Left renal cortex interstitium (tissue), 4 donors: ENCODE data around the gene ESPNL. TPM values are rescaled to one million over a fixed set of nuclear protein-coding genes. Genes with fewer than 3 reads are reported as not detected.

Experiments
- DNase-seq, 4 donors: peaks; one replicate each; pipeline ENCODE4 v3.0.0-alpha.2; 2013; ENCODE audit warnings: low read depth in 4 of 4, low spot score in 2 of 4, missing footprints in 1 of 4
- polyA plus RNA-seq, 4 donors: library from polyadenylated mRNA; unstranded; fragments of 120-200 nt; gene quantifications; one replicate each; pipeline ENCODE4 v1.2.1, GENCODE V29; 2013; ENCODE audit not compliant: insufficient read length in 4 of 4

The ESPNL gene
- polyA plus RNA-seq, 4 donors = 0.25 to 3.0 (median 2.1) TPM

- no peak for DNase-seq
Observed at GRCh38 chr2:238069877-238070276, 30.3 kb upstream of the ESPNL start.

DNA sequence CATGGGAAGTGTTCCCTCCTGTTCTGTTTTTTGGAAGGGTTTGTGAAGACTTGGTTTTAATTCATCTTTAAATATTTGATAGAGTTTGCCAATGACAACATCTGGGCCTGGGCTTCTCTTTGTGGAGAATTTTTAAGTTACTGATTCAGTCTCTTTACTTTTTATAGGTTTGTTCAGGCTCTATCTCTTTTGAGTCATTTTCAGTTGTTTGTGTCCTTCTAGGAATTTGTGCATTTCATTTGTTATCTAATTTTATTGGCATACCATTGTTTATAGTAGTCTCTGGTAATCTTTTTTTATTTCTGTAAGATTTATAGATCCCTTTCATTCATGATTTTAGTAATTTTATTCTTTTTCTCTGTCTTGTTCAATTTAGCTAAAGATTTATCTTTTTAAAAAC lies 24.7 kb upstream of the ESPNL start:
- no peak for DNase-seq

DNA sequence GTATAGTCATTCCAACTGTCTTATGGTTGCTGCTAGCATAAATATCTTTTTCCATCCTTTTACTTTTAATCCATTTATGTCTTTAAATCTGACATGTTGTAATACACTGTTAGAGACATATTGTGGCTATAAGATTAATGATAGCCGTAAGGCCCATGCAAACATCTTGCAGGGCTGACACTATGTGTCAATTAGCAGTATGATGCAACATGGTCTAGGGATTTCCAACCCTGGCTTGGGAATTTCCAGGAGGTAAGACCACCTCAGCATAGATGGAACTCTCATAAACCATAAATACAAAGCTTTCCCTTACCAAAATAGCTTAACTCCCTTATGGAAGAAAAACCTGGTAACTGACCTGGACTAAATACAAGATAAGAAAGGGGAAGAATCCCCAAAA lies 22.8 kb upstream of the ESPNL start:
- DNase-seq = no peak

DNA sequence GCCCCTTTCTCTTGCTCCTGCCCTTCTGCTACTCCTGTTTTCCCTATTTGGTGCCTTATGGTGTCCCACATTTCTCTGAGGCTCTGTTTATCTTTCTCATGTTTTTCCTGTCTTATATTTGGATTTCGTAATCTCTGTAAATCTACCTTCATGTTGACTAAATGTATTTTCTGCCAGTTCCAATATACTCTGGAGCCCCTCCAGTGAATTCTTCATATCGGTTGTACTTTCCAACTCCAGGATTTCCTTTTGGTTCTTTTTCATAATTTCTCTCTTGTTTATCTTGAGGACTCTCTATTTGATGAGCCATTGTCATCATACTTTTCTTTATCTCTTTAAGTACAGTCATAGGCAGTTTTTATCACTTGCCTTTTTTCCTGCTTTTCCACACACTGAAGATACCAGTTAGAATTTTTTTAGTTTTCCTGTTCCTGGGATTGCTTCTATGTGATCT lies 20.2 kb upstream of the ESPNL start:
- DNase-seq = no peak

DNA sequence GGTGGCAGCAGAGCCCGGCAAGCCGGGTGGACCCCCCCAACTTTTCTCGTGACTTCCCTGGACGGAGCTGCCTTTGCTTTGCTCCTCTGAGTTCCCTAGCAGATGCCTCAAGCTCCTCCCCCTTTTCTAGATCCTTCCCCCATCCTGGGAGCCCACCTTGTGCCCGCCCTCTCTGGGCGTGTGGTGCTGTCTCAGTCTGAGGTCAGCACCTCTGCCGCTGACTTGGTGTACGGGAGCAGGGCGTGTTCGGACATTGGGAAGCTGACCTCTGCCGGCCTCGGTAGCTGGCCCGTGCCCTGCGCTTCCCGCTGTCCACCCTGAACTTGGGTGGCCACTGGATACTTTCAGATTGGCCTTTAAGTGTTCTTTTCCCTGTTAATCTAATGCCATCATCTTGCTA lies 19.6 kb upstream of the ESPNL start:
- DNase-seq = no peak

DNA sequence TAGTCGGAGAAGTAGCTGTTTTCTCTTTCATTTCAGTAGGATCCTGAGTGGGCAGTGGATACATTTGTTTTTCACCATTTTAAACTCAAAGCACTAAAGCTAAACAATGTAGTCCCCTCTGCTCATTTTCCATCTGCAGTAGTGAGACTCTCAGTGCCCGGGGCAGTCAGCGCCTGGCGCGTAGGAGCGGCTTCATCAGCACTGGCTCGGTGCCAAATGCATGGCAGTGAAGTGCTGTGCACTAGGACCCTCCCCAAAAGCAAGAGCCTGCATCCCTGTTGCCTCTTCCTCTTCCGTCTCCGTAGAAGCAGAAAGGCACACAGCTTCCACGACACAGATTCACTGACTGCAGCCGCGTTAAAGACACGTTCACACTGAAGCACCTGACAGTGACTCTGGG lies 19.0 kb upstream of the ESPNL start:
- no peak for DNase-seq

DNA sequence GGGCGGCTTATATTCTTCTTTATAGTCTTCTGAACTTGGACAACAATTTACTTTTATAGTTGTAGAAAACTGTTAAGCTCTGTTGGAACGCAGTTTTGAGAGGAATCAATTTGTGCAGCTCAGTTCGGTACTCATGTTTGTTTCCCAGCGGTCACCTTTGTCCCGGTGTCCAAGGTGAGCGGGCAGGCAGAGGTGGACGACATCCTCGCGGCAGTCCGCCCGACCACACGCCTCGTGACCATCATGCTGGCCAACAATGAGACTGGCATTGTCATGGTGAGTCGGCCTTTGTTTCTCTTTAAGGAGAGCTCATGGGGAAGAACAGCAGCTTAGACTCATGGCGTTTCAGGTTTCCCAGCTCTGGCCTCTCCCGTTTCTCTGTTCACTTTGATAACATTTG lies 18.6 kb upstream of the ESPNL start:
- no peak for DNase-seq

DNA sequence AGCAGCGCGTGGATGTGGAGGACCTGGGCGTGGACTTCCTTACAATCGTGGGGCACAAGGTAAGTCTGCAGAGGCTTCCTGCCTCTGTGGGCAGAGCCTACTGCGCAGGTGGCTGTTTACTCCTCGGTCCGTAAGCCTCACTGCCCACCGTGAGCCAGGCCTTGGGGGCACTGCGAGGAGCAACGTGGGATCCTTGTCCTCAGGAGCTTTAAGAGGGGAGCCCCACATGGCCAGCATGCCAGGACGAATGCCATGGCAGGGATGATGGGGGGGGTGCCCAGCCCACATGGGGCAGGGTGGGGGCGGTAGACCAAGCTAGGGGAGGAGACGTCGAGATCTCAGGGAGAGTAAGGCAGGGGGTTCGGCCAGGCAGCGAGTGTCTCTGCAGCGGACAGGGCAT lies 18.0 kb upstream of the ESPNL start:
- DNase-seq = no peak

- no peak for DNase-seq
Observed at GRCh38 chr2:238082827-238083226, 17.3 kb upstream of the ESPNL start.

DNA sequence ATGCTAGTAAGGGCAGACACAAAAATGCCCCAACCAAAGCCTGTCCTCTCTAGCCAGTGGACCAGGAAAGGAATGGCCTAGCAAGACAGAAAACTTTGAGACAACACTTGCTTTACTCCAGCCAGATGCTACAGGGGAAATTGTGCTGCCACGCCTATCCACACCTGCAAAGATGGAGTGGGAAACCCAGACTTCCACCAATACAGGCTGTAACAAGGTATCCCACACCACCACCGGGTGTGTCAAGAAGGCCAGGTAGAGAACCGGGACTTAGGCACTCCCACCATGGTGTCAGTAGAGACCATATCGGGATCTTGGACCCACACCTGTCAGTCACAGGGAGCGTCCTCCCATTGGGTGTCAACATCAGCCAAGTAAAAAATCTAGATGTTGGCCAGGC lies 16.2 kb upstream of the ESPNL start:
- no peak for DNase-seq

GRCh38 chr2:238084761-238085160 lies 15.4 kb upstream of the ESPNL start:
- no peak for DNase-seq

DNA sequence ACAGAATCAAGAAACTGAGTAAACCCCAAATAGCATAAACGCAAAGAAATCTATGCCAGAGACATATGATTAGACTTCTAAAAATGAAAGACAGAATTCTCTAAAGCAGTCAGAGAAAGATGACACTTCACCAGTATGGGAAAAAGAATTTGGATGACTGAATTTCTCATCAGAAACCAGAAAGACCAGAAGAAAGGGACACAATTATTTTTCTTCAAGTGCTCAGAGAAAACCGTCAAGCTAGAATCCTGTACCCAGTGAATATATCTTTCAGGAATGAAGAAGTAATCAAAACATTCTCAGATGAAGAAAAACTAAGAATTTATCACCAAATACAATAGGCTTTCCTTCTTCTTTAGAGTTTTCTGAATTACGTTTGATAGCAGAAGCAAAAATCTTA lies 14.2 kb upstream of the ESPNL start:
- no peak for DNase-seq

- no peak for DNase-seq
Observed at GRCh38 chr2:238087211-238087610, 12.9 kb upstream of the ESPNL start.

DNA sequence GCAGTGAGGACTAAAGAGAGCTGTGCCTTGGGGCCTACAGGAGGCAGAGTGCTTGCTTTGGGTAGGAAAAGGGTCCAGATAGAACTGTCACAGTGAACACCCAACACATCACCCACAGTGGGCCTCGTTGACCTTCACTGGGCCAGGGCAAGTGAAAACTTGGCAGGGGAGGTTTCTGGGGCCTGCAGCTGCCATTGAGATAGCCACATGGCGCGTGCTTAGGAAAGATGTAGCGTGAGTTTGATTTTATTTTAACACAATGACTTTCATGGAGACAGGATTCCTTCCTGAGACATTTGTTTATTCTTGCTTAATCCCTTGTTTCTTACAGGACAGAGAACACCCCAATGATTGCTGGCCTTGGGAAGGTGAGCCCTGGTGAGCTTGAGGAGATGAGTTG lies 9.3 kb upstream of the ESPNL start:
- DNase-seq = no peak

DNA sequence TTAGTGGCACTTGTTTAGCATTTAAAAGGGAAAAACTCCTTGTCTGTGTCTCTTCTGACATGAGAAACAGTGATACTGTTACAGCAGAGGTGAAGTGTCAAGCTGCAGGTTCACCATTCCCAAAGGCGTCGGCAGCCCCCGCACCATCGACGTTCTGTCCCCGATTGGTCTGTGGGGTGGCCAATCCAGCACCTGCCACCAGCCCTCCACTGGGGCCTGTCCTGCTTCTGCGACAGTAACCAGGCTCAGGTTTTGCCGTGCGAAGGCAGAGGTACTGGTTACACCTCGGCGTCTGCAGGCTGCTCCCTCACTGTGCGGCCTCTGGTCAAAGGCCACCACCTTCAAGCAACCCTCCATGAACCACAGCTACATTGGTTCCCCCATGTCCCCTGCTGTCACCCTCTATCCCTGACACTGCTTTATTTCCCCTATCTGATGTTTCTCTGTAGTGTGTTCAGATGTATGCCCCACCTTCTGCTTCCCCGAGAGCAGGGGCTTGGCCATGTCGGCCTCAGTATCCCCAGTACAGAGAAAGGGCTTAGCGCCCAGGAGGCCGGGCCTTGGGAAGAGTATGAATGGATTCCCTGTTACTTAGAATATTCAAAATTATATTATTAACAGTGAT lies 8.6 kb upstream of the ESPNL start:
- DNase-seq = no peak

DNA sequence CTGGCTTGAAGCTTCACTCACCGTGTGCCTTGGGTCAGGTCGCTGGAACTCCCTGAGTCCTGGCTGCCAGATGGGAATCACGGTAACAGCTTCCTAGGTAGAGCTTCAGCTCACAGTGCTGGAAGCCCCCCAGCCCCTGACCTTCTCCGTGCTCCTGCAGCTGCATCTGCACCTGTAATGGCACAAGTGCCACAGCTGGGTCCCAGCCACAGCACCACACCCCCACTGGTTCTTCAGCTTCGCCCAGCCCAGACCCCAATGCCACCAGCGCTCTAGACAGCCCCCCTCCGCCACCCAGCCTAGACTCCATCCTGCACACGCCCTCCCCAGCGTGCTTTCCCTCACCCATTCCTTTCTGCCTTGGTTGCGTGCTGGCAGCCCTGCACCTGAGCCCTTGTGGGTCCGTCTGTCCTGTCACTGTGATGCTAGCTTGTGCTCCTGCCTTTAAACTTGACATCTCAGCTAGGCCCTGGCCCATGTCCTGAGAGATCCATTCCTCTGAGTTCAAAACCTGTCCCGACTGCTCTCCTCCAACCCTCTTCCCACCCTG lies 7.6 kb upstream of the ESPNL start:
- DNase-seq = no peak

DNA sequence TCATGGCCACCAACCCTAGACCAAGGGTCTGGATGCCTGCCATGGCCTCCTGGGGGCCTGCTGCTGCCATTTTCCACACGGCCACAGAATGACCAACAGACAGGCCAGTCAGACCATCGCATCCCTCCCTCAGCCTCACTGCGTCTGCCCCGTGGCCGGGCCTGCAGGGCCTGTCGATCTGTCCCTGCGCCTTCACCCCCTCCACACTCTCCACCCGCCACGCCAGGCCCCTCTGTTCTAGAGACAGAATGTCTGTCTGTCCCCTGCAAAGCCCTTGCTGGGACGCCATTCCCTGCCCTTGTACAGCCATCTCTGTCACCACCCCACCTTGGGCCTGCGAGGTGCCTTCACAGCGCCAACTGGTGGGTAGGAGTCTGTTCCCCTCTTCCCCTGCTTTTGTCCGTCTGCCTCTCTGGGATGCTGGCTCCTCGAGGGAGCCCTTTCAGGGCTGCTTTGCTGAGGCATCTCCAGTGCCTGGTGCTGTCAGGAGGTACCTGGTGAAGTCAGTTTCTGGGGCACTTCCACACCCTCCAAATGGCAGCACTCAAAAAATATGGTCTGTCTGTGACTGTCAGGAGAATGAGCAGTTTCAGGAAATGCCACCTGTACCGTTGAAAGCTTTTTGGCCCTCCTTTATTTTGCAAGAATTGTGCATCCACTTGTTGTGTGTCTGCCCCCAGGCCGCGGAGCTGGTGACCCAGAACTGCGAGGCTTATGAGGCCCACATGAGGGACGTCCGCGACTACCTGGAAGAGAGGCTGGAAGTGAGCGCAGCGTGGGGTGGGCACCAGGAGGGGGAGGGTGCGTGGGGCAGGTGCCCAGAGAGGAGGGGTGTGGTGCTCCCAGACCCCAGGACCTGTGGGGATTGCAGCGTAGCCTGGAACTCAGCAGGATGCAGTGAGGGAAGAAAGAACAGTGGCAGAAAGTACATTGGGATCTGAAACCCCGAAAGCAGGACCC lies 6.7 kb upstream of the ESPNL start:
- no peak for DNase-seq

DNA sequence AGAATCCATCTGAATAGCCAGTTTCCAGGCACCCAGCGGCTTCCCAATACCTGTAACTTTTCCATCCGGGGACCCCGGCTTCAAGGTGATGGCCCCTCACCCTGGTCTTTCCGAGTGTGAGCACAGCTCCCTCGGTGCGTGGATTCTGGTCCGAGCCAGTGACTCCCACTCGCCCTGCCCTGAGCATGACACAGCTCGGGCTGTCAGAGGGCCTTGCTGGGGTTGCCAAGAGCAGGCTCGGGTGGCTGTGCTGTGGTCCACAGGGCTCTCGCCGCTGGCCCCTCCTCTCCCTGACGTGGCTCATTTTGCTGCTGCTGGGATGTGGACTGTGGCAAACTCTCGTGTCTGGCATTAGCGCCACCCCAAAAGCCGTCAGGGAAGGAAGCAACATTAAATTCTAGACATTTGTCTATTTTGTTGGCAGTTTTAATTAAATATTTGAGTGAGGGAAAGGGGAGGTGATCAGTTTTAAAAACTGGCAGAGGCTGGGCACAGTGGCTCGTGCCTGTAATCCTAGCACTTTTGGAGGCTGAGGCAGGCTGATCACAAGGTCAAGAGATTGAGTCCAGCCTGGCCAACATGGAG lies 5.6 kb upstream of the ESPNL start:
- DNase-seq = no peak

DNA sequence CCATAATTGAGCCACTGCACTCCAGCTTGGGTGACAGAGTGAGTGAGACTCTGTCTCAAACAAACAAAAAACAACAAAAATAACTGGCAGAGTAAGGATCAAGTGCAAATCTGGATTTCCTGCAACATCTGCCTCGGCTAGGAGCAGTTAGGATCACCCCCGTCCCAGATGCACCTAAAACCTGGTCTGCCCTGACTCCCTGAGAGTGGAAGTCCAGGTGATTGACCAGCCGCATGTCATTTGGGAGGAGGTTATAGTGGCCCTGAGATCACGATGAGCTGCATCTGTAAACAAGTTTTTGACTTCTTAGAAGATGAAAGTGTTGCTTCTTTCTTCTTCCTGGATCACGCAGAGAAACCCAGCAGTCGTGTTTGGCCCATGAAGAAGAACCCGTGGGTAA lies 5.0 kb upstream of the ESPNL start:
- DNase-seq = no peak

DNA sequence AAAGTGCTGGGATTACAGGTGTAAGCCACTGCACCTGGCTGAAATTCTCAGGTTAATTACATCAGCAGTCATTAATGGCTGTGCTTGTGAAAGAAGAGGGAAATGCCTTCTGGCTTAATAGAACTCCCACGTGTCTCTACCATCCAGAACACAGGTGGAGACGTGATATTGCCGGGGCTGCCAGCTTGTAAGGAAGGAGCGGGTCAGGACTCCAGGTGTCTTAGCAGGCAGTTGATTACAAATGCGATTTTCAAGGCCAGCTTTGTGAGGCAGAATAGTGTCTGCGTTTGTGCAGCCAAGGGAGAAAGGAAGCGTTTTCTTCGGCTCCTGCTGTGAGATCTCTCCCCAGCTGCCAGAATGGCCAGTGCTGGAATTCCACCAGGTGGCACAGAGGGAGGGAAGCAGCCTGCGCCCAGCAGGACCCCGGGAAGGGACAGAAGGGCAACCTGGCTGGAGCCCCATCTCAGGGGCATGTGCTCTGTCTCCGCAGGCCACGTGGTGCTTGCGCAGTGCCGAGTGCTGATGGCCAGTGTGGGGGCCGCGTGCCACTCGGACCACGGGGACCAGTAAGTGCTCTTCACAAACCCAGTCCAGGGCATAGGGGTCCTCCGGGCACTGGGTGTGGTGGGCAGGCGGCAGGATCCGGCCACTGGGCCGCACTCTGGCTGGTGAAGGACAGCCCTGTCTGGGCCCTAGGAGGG lies 3.7 kb upstream of the ESPNL start:
- DNase-seq = peak in 1 of 4 donors; percentile 10
